GM12872 (cell line): ENCODE results near the gene LTBP1.

ENCODE experiments used
- TF ChIP-seq, protein P1 (sequence below): IDR thresholded peaks from 3 replicates; pipeline ENCODE4 v1.5.1; 2011; ENCODE audit warnings: low read depth, mild to moderate bottlenecking, low read length, moderate library complexity; ENCODE audit not compliant: insufficient read depth

The LTBP1 gene

GRCh38 chr2:33375054-33375453, 428.3 kb downstream of the LTBP1 start:
- TF ChIP-seq, protein P1, sequence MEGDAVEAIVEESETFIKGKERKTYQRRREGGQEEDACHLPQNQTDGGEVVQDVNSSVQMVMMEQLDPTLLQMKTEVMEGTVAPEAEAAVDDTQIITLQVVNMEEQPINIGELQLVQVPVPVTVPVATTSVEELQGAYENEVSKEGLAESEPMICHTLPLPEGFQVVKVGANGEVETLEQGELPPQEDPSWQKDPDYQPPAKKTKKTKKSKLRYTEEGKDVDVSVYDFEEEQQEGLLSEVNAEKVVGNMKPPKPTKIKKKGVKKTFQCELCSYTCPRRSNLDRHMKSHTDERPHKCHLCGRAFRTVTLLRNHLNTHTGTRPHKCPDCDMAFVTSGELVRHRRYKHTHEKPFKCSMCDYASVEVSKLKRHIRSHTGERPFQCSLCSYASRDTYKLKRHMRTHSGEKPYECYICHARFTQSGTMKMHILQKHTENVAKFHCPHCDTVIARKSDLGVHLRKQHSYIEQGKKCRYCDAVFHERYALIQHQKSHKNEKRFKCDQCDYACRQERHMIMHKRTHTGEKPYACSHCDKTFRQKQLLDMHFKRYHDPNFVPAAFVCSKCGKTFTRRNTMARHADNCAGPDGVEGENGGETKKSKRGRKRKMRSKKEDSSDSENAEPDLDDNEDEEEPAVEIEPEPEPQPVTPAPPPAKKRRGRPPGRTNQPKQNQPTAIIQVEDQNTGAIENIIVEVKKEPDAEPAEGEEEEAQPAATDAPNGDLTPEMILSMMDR, result no peak

- TF ChIP-seq, protein P1, result no peak
Measured at GRCh38 chr2:33377048-33377447, 430.3 kb downstream of the LTBP1 start.

DNA sequence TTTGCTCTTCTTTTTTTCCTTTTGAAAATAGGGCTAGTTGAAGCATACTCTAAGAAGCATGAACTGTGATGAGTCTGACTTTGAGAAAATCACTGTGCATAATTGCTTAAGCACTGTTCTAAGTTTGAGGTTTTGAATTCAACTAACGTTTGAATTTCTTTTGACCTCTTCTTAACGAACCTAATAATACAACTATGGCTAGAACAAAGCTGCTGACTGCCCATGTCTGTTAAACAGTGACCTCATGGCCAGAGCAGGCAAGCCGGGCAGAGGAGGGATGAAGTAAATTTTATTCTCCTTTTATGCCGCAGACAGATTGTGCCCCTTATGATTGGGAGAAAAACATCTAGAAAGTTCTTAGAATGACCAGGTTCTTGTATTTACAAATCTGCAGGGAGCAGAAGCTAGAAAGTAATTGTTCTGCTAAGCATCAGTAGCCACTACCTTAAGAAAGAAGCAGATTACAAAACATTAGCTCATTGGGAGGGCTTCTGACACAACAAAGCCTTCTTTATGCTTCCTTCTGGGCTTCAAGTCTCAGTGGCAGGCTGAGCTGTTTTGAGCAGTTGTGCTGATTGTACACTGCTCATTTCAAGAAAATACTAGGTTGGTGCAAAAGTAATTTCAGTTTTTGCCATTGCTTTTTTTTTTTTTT, 431.9 kb downstream of the LTBP1 start:
- TF ChIP-seq, protein P1, result no peak

DNA sequence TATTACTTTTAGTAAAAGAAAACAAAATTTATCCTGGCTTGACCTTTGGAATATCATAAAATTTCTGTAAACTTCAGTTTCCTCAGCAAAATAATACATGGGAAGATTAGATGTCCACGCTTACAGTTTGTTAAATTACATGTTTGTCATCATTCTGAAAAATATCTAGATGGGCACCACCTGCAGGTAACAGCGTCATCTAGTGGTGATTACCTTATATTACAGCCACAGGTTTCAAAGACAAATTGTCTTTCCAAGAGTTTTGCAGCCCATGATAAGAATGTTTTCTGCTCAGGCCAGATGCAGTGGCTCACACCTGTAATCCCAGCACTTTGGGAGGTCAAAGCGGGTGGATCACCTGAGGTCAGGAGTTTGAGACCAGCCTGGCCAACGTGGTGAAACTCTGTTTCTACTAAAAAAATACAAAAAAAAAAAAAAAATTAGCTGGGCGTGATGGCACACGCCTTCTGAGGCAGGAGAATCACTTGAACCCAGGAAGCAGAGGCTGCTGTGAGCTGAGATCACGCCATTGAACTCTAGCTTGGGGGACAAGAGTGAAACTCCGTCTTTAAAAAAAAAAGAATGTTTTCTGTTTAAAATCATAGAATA, 433.4 kb downstream of the LTBP1 start:
- TF ChIP-seq, protein P1, result peak; percentile 77

DNA sequence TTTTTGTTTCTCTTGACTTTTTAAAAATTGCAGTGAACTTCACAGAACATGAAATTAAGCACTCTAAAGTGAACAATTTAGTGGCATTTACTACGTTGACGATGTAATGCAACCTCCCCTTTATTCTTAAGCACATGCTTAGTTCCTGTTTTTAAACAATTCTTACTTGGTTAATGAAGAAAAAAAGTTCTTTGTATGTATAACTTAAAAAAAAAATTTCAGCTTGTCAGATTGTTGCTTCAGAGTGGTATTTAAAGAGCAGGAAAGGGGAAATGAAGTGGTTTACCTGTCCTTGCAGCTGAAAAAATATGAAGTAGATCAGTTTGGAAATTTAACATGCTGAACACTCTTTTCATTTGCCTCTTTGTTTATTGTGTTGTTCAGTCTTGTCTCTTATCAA, 434.0 kb downstream of the LTBP1 start:
- TF ChIP-seq, protein P1, result no peak

GRCh38 chr2:33381301-33381858, 434.6 kb downstream of the LTBP1 start:
- TF ChIP-seq, protein P1, result no peak

- TF ChIP-seq, protein P1, result no peak
Measured at GRCh38 chr2:33383855-33384598, 437.3 kb downstream of the LTBP1 start.
